Neural progenitor cell (in vitro differentiated cells): ENCODE measurements around the gene CCND3. TPM values are rescaled to one million over a fixed set of nuclear protein-coding genes. Genes with fewer than 3 reads are reported as not detected.

ENCODE experiments used
- DNase-seq: peaks from one replicate; pipeline ENCODE4 v3.0.0-alpha.2; 2016; ENCODE audit warnings: low spot score
- H2AFZ ChIP-seq: fragments of 200-600 bp; sonication (generic); replicated peaks from 2 replicates; pipeline ENCODE4 v1.6.1; 2016; ENCODE audit warnings: antibody characterized with exemption
- H3F3A ChIP-seq: fragments of 200-600 bp; sonication (generic); 2 replicates; pipeline ENCODE4 v1.6.1; 2016; ENCODE audit warnings: antibody characterized with exemption, low read depth
- H3K27ac ChIP-seq: fragments of 200-600 bp; sonication (generic); 2 replicates; pipeline ENCODE4 v1.5.1; 2016; ENCODE audit warnings: mild to moderate bottlenecking
- H3K27me3 ChIP-seq: fragments of 200-600 bp; sonication (generic); 2 replicates; pipeline ENCODE4 v1.6.1; 2016; ENCODE audit warnings: mild to moderate bottlenecking, moderate library complexity
- H3K36me3 ChIP-seq: fragments of 200-600 bp; sonication (generic); 2 replicates; pipeline ENCODE4 v1.5.1; 2016
- H3K4me1 ChIP-seq: fragments of 200-600 bp; sonication (generic); 2 replicates; pipeline ENCODE4 v1.6.1; 2016; ENCODE audit warnings: mixed run types
- H3K4me2 ChIP-seq: fragments of 200-600 bp; sonication (generic); 2 replicates; pipeline ENCODE4 v1.6.1; 2016
- H3K4me3 ChIP-seq: fragments of 200-600 bp; sonication (generic); 2 replicates; pipeline ENCODE4 v1.5.1; 2016
- H3K79me2 ChIP-seq: fragments of 200-600 bp; sonication (generic); 2 replicates; pipeline ENCODE4 v1.6.1; 2016; ENCODE audit warnings: low read depth
- H3K9ac ChIP-seq: fragments of 200-600 bp; sonication (generic); 2 replicates; pipeline ENCODE4 v1.6.1; 2016
- H3K9me3 ChIP-seq: fragments of 200-600 bp; sonication (generic); 2 replicates; pipeline ENCODE4 v1.5.1; 2016; ENCODE audit warnings: low read depth
- H4K20me1 ChIP-seq: fragments of 200-600 bp; sonication (generic); 2 replicates; pipeline ENCODE4 v1.6.1; 2016; ENCODE audit warnings: low read depth
- H3K27ac Mint-ChIP-seq: 3 replicates; pipeline ENCODE4 v1.8.0; 2021; ENCODE audit warnings: mixed read lengths
- H3K27me3 Mint-ChIP-seq: 2 replicates; pipeline ENCODE4 v1.8.0; 2022; ENCODE audit warnings: low read depth, mild to moderate bottlenecking, inconsistent platforms, moderate library complexity, mixed read lengths; ENCODE audit not compliant: insufficient read depth
- H3K36me3 Mint-ChIP-seq: 3 replicates; pipeline ENCODE4 v1.8.0; 2021; ENCODE audit warnings: mixed read lengths
- H3K4me1 Mint-ChIP-seq: 3 replicates; pipeline ENCODE4 v1.8.0; 2021; ENCODE audit warnings: mixed read lengths
- H3K4me3 Mint-ChIP-seq: 3 replicates; pipeline ENCODE4 v1.8.0; 2021; ENCODE audit warnings: mild to moderate bottlenecking, moderate library complexity, mixed read lengths
- H3K9me3 Mint-ChIP-seq: 3 replicates; pipeline ENCODE4 v1.8.0; 2020; ENCODE audit warnings: mixed read lengths
- EZH2 ChIP-seq: fragments of 200-600 bp; sonication (generic); IDR thresholded peaks from 2 replicates; pipeline ENCODE4 v1.6.1; 2017; ENCODE audit warnings: antibody characterized with exemption, mild to moderate bottlenecking, moderate library complexity
- EZH2phosphoT487 ChIP-seq: fragments of 200-600 bp; sonication (generic); IDR thresholded peaks from 2 replicates; pipeline ENCODE4 v1.6.1; 2017; ENCODE audit warnings: antibody characterized with exemption
- total RNA-seq: library from RNA; depleted of rRNA; stranded (reverse); fragments of >200 nt; gene quantifications from 2 replicates; pipeline ENCODE4 v1.2.3, GENCODE V29; 2015; ENCODE audit warnings: low replicate concordance
- TF ChIP-seq, protein P1 (sequence below): fragments of 200-600 bp; sonication (generic); IDR thresholded peaks from 2 replicates; pipeline ENCODE4 v1.5.1; 2017; ENCODE audit warnings: antibody characterized with exemption, mild to moderate bottlenecking

The CCND3 gene
- total RNA-seq, 1 donor from 2014 or later: 7.6 TPM

DNA sequence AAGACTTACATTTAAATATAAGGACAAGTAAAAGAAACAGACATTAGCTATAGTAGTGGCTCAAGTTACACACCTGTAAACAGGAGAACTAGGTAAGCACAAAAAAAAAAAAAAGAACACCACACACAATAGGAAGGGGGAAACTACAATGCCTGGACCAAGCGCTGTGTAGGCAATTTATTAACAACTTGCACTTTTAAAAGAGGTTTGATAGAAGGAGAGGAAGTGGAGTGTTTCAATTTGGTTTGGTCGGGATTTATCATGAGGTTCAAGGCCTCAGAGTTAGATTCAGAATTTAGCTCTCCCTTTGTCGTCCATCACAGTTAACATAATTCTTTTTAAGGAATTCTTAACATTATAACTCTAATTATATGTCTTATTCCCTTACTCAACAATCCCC lies 45.3 kb downstream of the CCND3 start:
- TF ChIP-seq, protein P1, sequence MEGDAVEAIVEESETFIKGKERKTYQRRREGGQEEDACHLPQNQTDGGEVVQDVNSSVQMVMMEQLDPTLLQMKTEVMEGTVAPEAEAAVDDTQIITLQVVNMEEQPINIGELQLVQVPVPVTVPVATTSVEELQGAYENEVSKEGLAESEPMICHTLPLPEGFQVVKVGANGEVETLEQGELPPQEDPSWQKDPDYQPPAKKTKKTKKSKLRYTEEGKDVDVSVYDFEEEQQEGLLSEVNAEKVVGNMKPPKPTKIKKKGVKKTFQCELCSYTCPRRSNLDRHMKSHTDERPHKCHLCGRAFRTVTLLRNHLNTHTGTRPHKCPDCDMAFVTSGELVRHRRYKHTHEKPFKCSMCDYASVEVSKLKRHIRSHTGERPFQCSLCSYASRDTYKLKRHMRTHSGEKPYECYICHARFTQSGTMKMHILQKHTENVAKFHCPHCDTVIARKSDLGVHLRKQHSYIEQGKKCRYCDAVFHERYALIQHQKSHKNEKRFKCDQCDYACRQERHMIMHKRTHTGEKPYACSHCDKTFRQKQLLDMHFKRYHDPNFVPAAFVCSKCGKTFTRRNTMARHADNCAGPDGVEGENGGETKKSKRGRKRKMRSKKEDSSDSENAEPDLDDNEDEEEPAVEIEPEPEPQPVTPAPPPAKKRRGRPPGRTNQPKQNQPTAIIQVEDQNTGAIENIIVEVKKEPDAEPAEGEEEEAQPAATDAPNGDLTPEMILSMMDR: no peak
- TF ChIP-seq EZH2phosphoT487 (no peak), EZH2 (no peak)
- H3K27ac Mint-ChIP-seq: peak overlapping the region; percentile 86

DNA sequence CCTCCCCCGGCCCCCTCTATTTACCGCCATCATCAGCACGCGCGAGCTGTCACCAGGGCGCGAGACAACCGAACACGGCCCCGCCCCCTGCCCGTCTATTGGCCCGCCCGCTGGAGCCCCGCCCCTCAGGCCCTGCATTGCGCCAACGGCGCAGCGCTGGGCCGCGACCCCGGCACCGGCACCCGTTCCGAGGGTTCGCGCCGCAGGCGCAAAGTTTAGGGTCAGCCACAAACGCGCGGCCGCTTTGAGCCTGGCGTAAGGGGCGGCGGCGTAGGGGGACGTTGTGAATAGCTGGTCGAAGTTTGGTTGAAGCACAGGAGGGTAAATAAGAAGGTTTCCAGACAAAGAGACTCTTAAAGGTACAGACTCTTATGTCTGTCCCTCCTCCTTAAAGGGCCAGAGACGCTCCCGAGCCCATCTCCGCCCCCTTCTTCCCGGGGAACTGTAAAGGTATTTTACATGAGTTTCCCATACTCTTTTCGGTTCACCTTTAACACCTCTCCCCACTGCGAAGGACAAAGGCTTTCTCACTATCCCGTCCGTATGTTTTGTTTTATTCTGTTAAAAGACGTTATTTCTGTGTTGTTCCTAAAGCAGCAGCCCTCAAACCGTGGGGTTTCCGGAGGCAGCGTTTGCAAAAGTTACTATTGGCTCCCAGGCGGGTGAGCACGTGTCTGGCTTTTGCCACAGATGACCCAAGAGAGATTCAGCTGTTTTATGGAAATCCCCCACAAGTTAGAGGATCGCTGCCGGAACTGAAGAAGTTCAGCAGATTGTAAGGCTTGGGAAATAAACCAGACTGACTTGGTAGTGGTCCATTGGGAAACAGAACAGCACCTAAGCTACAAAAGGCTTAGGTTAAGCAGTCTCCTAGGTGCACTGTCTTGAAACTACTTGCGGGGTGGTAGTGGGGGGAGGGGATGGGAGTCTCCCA lies 46.0 kb downstream of the CCND3 start, which contains the start of gene USP49:
Gene USP49 (minus strand): TSS at position 76 of the 934 bp plus-strand sequence. CDS start 88,392 bp downstream, outside the sequence.
- peaks cover 38% of the 10 kb centered on the region for H3F3A ChIP-seq
- H3K79me2 ChIP-seq: peaks cover 46% of the 10 kb centered on the region
- Mint-ChIP-seq H3K4me3 (no peak within 1 kb of the TSS), H3K27ac (peak within 1 kb of the TSS; percentile 86), H3K27me3 (no peaks in the 10 kb centered on the region), H3K36me3 (no peaks in the 10 kb centered on the region), H3K4me1 (peaks cover 12% of the 10 kb centered on the region), H3K9me3 (no peaks in the 10 kb centered on the region)
- no peaks in the 10 kb centered on the region for H3K9me3 ChIP-seq
- H3K4me2 ChIP-seq: peak within 1 kb of the TSS; percentile 98
- H4K20me1 ChIP-seq: peaks cover 33% of the 10 kb centered on the region
- peak; percentile 98 for DNase-seq
- peak within 1 kb of the TSS; percentile 93 for H3K27ac ChIP-seq
- TF ChIP-seq, protein P1: peak; percentile 5
- TF ChIP-seq EZH2phosphoT487: no peak
- H3K4me3 ChIP-seq: peak within 1 kb of the TSS; percentile 72
- H3K9ac ChIP-seq: peak within 1 kb of the TSS; percentile 64
- no peaks in the 10 kb centered on the region for H3K36me3 ChIP-seq
- no peaks in the 10 kb centered on the region for H3K27me3 ChIP-seq
- peak within 1 kb of the TSS; percentile 70 for H2AFZ ChIP-seq
- H3K4me1 ChIP-seq: peaks cover 37% of the 10 kb centered on the region

More for the DNA sequence above, 45.3 kb downstream of the CCND3 start:
- Mint-ChIP-seq H3K27me3 (no peaks in the 10 kb centered on the region), H3K36me3 (no peaks in the 10 kb centered on the region), H3K4me3 (no peak overlapping the region), H3K9me3 (no peaks in the 10 kb centered on the region), H3K4me1 (peaks cover 12% of the 10 kb centered on the region)
- peaks cover 38% of the 10 kb centered on the region for H3F3A ChIP-seq
- H3K79me2 ChIP-seq: peaks cover 39% of the 10 kb centered on the region
- H3K4me1 ChIP-seq: peaks cover 30% of the 10 kb centered on the region
- peaks cover 29% of the 10 kb centered on the region for H4K20me1 ChIP-seq
- H3K27me3 ChIP-seq: no peaks in the 10 kb centered on the region
- H3K36me3 ChIP-seq: no peaks in the 10 kb centered on the region
- peak overlapping the region; percentile 15 for H3K9ac ChIP-seq
- peak overlapping the region; percentile 70 for H2AFZ ChIP-seq
- H3K4me2 ChIP-seq: peak overlapping the region; percentile 79
- no peaks in the 10 kb centered on the region for H3K9me3 ChIP-seq
- H3K4me3 ChIP-seq: peak overlapping the region; percentile 72
- peak overlapping the region; percentile 85 for H3K27ac ChIP-seq
- no peak for DNase-seq

DNA sequence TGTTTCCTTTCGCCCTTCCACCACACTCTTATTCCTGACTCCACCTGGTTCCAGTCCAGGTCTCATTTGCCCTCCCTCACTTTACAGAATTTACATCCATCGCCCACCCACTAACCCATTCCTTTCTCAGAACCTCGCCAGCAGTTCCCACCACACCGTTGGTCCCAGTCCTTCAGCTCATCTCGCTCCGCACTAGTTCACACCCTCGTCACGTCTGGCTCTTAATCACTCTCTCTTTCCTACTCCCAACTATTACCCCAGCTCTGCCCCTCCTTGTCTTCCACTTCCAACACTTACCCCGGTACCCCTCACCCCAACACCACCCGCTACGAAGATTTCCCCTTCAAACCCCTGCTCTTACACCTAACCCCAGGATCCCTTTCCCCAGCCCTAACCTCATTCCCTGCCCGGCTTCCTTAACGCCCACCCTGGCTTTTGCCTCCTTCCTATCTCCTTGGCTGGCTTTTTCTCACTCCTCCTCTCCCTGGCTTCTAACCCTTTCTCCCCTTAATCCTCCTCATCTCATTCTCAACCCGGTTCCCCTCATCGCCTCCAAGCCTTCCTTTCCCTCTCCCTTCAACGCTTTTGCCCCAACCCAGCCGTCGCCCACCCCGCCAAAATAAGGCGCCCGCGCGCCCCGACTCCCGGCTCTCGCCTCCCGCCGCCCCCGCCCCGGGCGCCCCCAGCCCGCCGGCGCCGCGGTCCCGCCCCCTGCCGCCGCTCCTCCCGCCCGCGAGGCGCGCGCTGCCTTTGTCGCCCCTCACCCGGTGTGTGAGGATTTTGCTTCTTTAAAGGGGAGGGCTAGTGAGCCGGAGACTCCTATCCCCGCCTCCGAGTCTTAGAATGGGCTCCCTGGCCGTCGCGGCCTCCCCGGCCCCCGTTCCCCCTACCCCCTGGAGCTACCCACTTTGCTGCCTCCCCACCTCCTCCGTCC lies 47.0 kb downstream of the CCND3 start:
- peaks cover 38% of the 10 kb centered on the region for H3K4me1 ChIP-seq
- no peaks in the 10 kb centered on the region for H3K9me3 ChIP-seq
- peak overlapping the region; percentile 98 for H3K4me2 ChIP-seq
- H3K27ac ChIP-seq: peak overlapping the region; percentile 93
- no peaks in the 10 kb centered on the region for H3K9me3 Mint-ChIP-seq
- peak overlapping the region; percentile 61 for H2AFZ ChIP-seq
- H3K27me3 ChIP-seq: no peaks in the 10 kb centered on the region
- no peaks in the 10 kb centered on the region for H3K36me3 ChIP-seq
- peak overlapping the region; percentile 64 for H3K9ac ChIP-seq
- H3K27me3 Mint-ChIP-seq: no peaks in the 10 kb centered on the region
- peak overlapping the region; percentile 72 for H3K4me3 ChIP-seq
- peaks cover 12% of the 10 kb centered on the region for H3K4me1 Mint-ChIP-seq
- no peak overlapping the region for H3K4me3 Mint-ChIP-seq
- peak; percentile 46 for DNase-seq
- no peak overlapping the region for H3K27ac Mint-ChIP-seq
- peaks cover 39% of the 10 kb centered on the region for H3F3A ChIP-seq
- peaks cover 55% of the 10 kb centered on the region for H3K79me2 ChIP-seq
- no peaks in the 10 kb centered on the region for H3K36me3 Mint-ChIP-seq
- TF ChIP-seq EZH2: no peak
- TF ChIP-seq EZH2phosphoT487: no peak
- TF ChIP-seq, protein P1: no peak
- H4K20me1 ChIP-seq: peaks cover 33% of the 10 kb centered on the region
